Measurements from ENCODE around the gene DYNC2H1.

The DYNC2H1 gene

GRCh38 chr11:103085758-103086365 is 23.4 kb upstream of the DYNC2H1 start:
- no peak for TF ChIP-seq Cebpa-rat (IDR thresholded peaks at IDR 0.05)
- Histone ChIP-seq H4K20me1 (peaks cover 94% of the 10 kb centered on the region), H3K9me3 (no peaks in the 10 kb centered on the region), H3K4me2 (no peak overlapping the region), H3K36me3 (peaks cover 53% of the 10 kb centered on the region), H3K4me3 (no peak overlapping the region), H3K27me3 (no peaks in the 10 kb centered on the region), H3K4me1 (peaks cover 17% of the 10 kb centered on the region), H3K27ac (no peak overlapping the region), H3K9ac (no peak overlapping the region)

DNA sequence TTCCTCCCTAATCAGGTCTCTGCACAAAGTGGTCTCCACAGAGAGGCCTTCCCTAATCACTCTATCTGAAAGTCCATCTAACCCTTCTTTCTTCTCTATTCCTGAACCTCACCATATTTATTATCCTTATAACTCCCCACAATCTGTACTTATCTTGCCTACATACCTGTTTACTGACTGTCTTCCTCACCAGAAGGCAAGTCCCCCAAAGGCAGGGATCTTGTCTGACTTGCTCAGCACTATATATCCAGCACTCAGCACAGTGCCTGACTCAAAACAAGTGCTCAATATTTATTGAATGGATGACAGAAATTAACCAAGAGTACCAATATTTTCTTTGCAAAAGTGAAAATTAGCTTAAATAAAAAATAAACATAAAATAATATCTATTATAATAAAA is 22.8 kb upstream of the DYNC2H1 start:
- H3K4me2 ChIP-seq: no peak overlapping the region
- H3K4me1 ChIP-seq: peaks cover 19% of the 10 kb centered on the region
- H3K4me3 ChIP-seq: no peak overlapping the region
- no peak overlapping the region for H3K27ac ChIP-seq
- H3K36me3 ChIP-seq: peaks cover 49% of the 10 kb centered on the region
- no peaks in the 10 kb centered on the region for H3K27me3 ChIP-seq
- no peaks in the 10 kb centered on the region for H3K9me3 ChIP-seq
- H3K9ac ChIP-seq: no peak overlapping the region
- H4K20me1 ChIP-seq: peaks cover 94% of the 10 kb centered on the region
- TF ChIP-seq Cebpa-rat (IDR thresholded peaks at IDR 0.05): no peak

GRCh38 chr11:103091064-103091800 is 18.0 kb upstream of the DYNC2H1 start:
- peaks cover 15% of the 10 kb centered on the region for H3K36me3 ChIP-seq
- no peaks in the 10 kb centered on the region for H3K9me3 ChIP-seq
- H3K27me3 ChIP-seq: no peaks in the 10 kb centered on the region
- H4K20me1 ChIP-seq: peaks cover 47% of the 10 kb centered on the region
- peak overlapping the region; percentile 82 for H3K4me2 ChIP-seq
- TF ChIP-seq Cebpa-rat (IDR thresholded peaks at IDR 0.05): no peak
- H3K4me3 ChIP-seq: peak overlapping the region; percentile 91
- peak overlapping the region; percentile 90 for H3K27ac ChIP-seq
- peaks cover 25% of the 10 kb centered on the region for H3K4me1 ChIP-seq
- peak overlapping the region; percentile 91 for H3K9ac ChIP-seq

GRCh38 chr11:103091801-103092524 is 17.3 kb upstream of the DYNC2H1 start, which contains the start of gene DCUN1D5:
TSS of gene DCUN1D5 (minus strand) at chr11:103092160. CDS start at chr11:103091872, 288 bp downstream.
- peaks cover 9% of the 10 kb centered on the region for H3K36me3 ChIP-seq
- peak within 1 kb of the TSS; percentile 90 for H3K27ac ChIP-seq
- H3K9ac ChIP-seq: peak within 1 kb of the TSS; percentile 91
- peaks cover 39% of the 10 kb centered on the region for H4K20me1 ChIP-seq
- H3K27me3 ChIP-seq: no peaks in the 10 kb centered on the region
- H3K4me3 ChIP-seq: peak within 1 kb of the TSS; percentile 91
- no peaks in the 10 kb centered on the region for H3K9me3 ChIP-seq
- H3K4me2 ChIP-seq: peak within 1 kb of the TSS; percentile 82
- peaks cover 25% of the 10 kb centered on the region for H3K4me1 ChIP-seq
- TF ChIP-seq Cebpa-rat (IDR thresholded peaks at IDR 0.05): peak; percentile 89

GRCh38 chr11:103097279-103097678 is 11.9 kb upstream of the DYNC2H1 start:
- no peak overlapping the region for H3K9ac ChIP-seq
- no peak overlapping the region for H3K4me2 ChIP-seq
- H4K20me1 ChIP-seq: no peaks in the 10 kb centered on the region
- peaks cover 6% of the 10 kb centered on the region; the same call in 1 of the 2 replicates for H3K4me1 ChIP-seq
- H3K27ac ChIP-seq: no peak overlapping the region
- no peaks in the 10 kb centered on the region for H3K27me3 ChIP-seq
- TF ChIP-seq Cebpa-rat (IDR thresholded peaks at IDR 0.05): no peak
- H3K36me3 ChIP-seq: no peaks in the 10 kb centered on the region
- no peak overlapping the region for H3K4me3 ChIP-seq
- no peaks in the 10 kb centered on the region for H3K9me3 ChIP-seq

- Histone ChIP-seq H3K27me3 (no peaks in the 10 kb centered on the region), H3K27ac (0 out of 2 replicates have a peak overlapping the region, but pooled peaks have one; percentile 1), H3K9me3 (no peaks in the 10 kb centered on the region), H3K36me3 (no peaks in the 10 kb centered on the region), H3K9ac (peak overlapping the region; percentile 68), H3K4me2 (peak overlapping the region; percentile 86), H3K4me3 (peak overlapping the region; percentile 68), H4K20me1 (no peaks in the 10 kb centered on the region), H3K4me1 (peaks cover 16% of the 10 kb centered on the region)
- no peak for TF ChIP-seq Cebpa-rat (IDR thresholded peaks at IDR 0.05)
Measured at GRCh38 chr11:103109818-103110388, 677 bp downstream of the DYNC2H1 start.

DNA sequence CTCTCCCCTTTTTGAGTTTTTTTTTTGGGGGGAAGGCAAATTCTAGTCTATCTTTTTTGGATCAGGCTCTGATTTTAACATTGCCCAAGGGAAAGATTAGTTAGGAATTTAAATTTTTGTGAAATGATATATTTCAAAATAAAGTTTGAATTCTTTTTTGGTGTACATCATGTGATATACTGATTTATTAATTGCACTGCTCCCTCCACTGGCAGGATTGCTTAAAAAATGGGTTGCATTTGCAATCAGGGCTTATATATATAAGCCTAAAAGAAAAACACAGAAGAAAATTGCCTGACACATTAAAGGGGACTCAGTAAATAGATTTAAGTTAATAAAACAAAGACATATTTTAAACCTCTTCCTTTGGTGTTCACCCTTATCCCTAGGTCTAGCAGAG is 1.2 kb downstream of the DYNC2H1 start:
- H3K4me1 ChIP-seq: peaks cover 16% of the 10 kb centered on the region
- no peaks in the 10 kb centered on the region for H3K27me3 ChIP-seq
- no peaks in the 10 kb centered on the region for H4K20me1 ChIP-seq
- no peak for TF ChIP-seq Cebpa-rat (IDR thresholded peaks at IDR 0.05)
- H3K27ac ChIP-seq: no peak overlapping the region
- H3K9ac ChIP-seq: no peak overlapping the region
- no peaks in the 10 kb centered on the region for H3K36me3 ChIP-seq
- no peaks in the 10 kb centered on the region for H3K9me3 ChIP-seq
- peak overlapping the region; percentile 86 for H3K4me2 ChIP-seq
- peak overlapping the region; percentile 68 for H3K4me3 ChIP-seq

- H3K36me3 ChIP-seq: no peaks in the 10 kb centered on the region
- no peak overlapping the region for H3K27ac ChIP-seq
- TF ChIP-seq Cebpa-rat (IDR thresholded peaks at IDR 0.05): no peak
- no peak overlapping the region for H3K4me3 ChIP-seq
- H3K4me2 ChIP-seq: no peak overlapping the region
- no peak overlapping the region for H3K9ac ChIP-seq
- H3K27me3 ChIP-seq: no peaks in the 10 kb centered on the region
- no peaks in the 10 kb centered on the region for H3K9me3 ChIP-seq
- peaks cover 16% of the 10 kb centered on the region for H3K4me1 ChIP-seq
- no peaks in the 10 kb centered on the region for H4K20me1 ChIP-seq
Measured at GRCh38 chr11:103111400-103111799, 2.2 kb downstream of the DYNC2H1 start.

- Histone ChIP-seq H4K20me1 (no peaks in the 10 kb centered on the region), H3K9ac (no peak overlapping the region), H3K27me3 (no peaks in the 10 kb centered on the region), H3K9me3 (no peaks in the 10 kb centered on the region), H3K4me2 (no peak overlapping the region), H3K27ac (no peak overlapping the region), H3K4me3 (no peak overlapping the region), H3K4me1 (peaks cover 16% of the 10 kb centered on the region), H3K36me3 (no peaks in the 10 kb centered on the region)
- TF ChIP-seq Cebpa-rat (IDR thresholded peaks at IDR 0.05): no peak
Measured at GRCh38 chr11:103112364-103112763, 3.1 kb downstream of the DYNC2H1 start.
